Dermis microvascular lymphatic vessel endothelial cell (primary cell): Measurements from ENCODE around the gene NIPSNAP3A. TPM values are rescaled to one million over a fixed set of nuclear protein-coding genes. Genes with fewer than 3 reads are reported as not detected.

Experiments used
- DNase-seq, 2 donors: peaks; one replicate each; pipeline versions ENCODE4 v3.0.0 to v3.0.0-alpha.2; 2010; ENCODE audit warnings: low read depth in 2 of 2
- total RNA-seq: library from RNA; depleted of rRNA; stranded (reverse); fragments of >200 nt; gene quantifications from 2 replicates; pipeline ENCODE4 v1.2.1, GENCODE V29; 2014

The NIPSNAP3A gene
- total RNA-seq, 1 donor from 2014 or later, result 49.4 TPM

DNA sequence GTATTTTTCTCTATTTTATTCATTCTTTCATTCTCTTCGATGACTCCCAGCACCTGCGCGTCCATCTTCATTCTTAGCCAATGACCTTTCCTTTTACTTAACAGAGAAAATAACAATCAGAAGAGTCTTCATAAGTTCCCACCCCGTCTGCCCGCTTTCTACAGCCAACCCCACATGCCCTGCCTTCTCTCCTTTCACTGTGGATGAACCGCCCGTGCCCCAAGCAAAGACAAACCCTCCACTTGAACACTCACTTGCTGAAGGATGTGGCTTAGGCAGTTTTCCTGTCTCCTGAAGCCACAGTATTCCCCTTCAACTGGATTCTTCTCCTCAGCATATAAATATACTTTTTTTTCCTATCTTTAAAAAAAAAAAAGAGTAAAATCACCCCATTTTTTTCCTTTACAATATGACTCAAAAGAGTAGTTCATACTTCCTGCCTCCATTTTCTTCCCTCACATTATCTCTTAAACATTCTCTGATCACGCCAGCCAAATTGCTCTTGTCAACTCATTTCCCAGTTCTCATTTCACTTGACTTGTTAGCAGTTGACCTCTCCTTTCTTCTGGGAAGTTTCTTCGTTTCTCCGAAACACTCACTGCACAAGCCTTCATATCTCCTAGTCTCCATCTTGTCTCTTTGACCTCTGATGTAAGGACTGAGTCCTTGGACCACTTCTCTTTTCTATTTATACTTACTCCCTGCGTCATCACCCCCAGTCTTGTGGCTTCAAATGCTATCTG is 27.5 kb downstream of the NIPSNAP3A start:
- no peak for DNase-seq

DNA sequence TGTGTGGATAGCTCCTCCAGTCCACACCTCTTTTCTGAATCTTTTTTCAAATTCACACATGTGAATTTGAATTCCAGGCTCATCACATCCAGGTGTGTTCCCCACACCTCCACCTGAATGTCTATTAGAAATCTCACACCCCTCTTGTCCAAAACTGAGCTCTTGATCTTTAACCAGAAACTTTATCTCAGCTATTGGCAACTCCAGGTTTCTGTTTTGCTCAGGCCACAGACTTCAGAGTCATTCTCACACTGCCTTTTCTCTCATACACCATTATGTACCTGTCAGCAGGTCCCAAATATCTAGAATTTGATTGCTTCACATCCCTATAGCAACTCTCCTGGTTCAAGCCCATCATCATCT is 28.1 kb downstream of the NIPSNAP3A start:
- DNase-seq, result no peak

GRCh38 chr9:104775976-104776375 is 28.5 kb downstream of the NIPSNAP3A start:
- DNase-seq, result no peak

DNA sequence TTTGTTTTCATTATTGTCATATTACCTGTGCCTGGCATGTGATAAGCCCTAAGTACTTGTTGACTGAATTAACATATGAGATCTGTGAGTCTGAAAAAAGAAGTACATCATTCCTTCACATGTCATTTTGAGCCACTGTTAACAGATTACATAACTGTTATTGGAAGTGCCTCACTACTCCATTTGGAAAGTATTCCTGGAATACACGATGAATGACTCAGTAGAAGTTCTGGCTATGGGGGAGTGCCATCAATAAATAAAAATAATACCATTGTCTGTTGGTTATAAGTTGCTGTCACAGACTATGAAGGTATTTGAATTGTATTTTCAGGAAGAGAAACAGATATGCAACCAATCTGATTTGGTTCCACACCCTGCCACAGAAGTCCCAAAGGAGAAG is 29.3 kb downstream of the NIPSNAP3A start:
- no peak for DNase-seq

GRCh38 chr9:104778802-104779201 is 31.3 kb downstream of the NIPSNAP3A start:
- no peak for DNase-seq

GRCh38 chr9:104779334-104779733 is 31.9 kb downstream of the NIPSNAP3A start:
- no peak for DNase-seq

GRCh38 chr9:104779946-104780535 is 32.6 kb downstream of the NIPSNAP3A start:
- DNase-seq, result no peak

GRCh38 chr9:104780796-104781395 is 33.4 kb downstream of the NIPSNAP3A start:
- DNase-seq, result peak; percentile 26 to 37

DNA sequence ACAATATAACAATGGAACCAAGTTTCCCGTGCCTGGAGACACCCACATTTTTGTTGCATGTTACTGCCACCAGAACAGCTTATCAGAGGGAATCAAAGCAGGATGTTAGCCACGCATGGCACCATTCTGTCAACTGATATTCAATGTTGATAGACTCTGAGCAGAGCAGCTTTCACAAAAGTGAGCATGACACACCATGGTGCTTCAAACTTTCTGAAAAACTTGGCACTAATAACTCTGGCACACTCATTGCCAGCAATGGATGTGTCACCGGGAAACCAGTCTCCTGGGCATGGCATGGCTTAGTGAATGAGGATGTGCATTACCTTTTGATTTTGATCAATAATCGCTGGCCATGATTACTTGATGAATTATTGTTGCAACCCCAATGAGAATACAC is 36.1 kb downstream of the NIPSNAP3A start:
- no peak for DNase-seq

GRCh38 chr9:104784098-104784497 is 36.6 kb downstream of the NIPSNAP3A start:
- DNase-seq, result no peak

DNA sequence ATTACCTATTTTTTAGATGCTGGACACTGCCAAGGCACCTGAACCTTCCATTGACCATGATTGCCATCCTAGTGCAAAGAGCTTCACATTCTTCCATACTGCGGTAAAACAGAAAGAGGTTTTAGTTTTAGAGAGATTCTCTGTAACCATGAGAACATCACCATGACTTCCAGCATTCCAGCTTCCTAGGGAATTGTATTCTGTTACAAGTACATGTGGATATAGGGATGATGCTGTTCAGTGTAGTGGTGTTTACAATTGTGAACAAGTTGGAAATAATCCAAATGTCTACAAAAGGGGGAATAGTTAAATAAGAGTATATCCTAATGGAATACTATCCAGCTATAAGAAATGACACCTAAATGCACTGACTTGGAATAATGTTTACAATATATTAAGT is 38.8 kb downstream of the NIPSNAP3A start:
- DNase-seq, result no peak

- no peak for DNase-seq
Measured at GRCh38 chr9:104787306-104788015, 40.0 kb downstream of the NIPSNAP3A start.

- no peak for DNase-seq
Measured at GRCh38 chr9:104788251-104788650, 40.8 kb downstream of the NIPSNAP3A start.

- DNase-seq, result no peak
Measured at GRCh38 chr9:104794070-104794469, 46.6 kb downstream of the NIPSNAP3A start.

- no peak for DNase-seq
Measured at GRCh38 chr9:104795082-104795481, 47.6 kb downstream of the NIPSNAP3A start.

DNA sequence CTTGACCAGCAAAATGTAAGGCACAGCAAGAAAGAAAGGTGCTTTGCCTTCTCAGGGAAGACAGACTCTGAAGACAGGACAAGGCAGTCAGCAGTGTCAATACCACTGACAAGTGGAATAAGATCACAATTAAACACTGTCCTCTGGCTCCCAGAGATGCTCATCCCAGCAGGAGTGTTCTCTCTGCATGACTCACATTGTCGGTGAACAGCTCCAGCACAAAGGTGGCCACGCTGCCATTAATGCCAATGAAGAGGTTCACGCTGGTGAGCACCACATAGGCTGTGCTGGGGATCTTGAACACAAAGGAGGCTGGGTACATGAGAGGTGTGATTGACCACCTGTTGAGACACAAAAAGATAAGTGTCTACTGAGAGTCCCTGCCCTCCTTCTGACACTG is 48.4 kb downstream of the NIPSNAP3A start:
- no peak for DNase-seq

DNA sequence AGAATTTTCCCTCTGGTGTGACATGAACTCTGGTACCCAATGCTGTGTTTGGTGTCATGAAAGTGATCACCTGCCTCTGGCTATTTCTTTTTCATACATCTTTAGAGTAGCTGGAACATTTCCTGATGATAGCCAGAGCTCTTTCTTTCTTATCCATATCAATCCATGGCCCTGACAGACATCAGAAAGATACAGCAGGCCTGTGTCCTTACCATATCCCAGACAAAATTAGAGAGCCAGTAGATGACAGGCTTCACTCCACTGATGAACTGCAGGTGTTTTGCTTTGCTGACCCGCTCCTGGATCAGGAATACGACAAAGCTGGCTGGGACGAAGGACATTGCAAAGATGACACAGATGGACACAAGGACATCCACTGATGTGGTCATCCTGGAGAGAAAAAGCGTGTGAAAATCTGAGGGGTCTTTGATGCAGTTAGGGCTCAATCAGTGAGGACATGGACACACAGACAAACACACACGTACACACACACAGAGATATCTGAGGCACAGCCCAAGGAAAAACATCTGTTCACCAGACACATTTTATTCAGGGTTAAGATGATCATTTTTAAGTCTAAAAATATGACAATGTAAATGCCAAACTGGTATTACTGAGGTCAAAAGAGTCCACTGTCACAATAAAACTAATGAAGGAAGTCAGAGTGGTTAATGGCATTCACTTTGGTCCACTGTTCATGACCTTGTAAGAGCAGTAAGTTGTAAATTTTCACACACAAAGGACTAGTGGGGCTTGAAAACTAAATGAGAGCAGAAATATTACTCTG is 50.9 kb downstream of the NIPSNAP3A start:
- DNase-seq, result no peak

DNA sequence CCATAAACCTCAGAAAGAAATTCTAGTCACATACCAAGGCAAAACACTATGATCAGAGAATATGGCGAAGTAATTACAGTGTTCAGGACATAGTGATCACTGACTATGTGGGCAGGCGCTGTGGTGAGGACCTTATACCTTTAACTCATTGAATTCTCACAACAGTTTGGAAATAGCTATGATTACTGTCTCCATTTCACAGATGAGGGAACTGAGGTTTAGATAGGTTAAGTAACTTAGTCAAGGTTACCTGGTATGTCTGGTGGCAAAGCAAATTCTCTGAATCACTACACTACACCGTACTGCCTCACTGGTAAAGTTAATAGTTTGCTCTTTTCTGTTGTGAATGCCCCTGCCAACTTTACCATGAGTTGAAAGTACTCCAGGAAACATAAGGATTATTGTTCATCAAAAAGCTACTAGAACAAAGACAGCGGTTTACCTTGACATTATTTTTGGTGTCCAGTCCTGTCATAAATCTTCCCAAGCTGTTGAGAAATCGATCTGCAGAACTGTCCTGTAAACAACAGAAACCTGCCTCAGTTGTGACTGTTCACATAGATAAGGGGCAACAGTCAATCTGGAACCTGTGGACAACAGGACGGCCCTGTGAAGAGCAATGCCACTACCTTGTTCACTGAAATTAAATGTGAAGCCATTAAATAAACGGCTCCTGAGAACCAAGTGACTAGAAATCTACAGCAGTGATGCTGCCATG is 52.7 kb downstream of the NIPSNAP3A start:
- DNase-seq, result no peak

DNA sequence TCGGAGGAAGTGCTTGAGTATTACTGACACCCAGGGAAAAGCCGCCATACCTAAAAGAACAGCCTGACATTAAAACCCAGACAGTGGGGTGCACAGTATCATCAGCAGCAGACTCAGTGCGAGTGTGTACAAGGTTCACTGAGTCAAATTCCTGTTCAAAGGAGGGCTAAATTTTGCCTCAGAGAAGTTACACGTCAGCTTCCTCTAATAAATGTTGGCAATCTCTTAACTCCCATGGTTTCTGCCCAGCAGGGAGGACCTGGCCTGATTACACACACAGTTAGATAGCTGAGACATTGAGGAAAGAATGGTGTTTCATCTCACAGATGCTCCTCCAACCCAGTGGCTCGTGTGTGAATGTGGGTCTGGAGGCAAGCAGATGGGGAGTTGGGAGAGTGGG is 54.6 kb downstream of the NIPSNAP3A start:
- no peak for DNase-seq

DNA sequence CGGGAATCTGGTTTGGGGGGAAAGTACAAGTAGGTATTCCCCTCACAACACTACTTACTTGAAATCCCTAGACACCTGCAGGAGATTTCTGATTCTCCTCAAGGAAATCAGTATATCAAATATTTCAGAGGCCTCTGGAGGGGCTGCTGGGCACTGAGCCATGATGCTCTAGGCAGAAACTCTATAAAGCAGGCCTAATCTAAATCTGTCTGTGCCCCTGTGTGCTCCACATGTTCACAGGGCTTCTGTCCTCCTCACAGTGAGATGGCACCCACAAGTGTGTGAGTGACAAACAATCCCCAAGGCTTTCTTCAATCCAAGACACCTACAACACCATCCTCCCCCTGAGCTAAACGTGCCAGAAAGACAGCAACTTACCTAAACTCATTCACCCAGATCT is 55.4 kb downstream of the NIPSNAP3A start:
- no peak for DNase-seq

GRCh38 chr9:104805441-104805840 is 58.0 kb downstream of the NIPSNAP3A start:
- DNase-seq, result no peak
